Measurements from ENCODE around the gene ATP1A1. TPM values are rescaled to one million over a fixed set of nuclear protein-coding genes. Genes with fewer than 3 reads are reported as not detected.

Gene ATP1A1
- total RNA-seq, 1 experiment from 2014 or later: 239 TPM

DNA sequence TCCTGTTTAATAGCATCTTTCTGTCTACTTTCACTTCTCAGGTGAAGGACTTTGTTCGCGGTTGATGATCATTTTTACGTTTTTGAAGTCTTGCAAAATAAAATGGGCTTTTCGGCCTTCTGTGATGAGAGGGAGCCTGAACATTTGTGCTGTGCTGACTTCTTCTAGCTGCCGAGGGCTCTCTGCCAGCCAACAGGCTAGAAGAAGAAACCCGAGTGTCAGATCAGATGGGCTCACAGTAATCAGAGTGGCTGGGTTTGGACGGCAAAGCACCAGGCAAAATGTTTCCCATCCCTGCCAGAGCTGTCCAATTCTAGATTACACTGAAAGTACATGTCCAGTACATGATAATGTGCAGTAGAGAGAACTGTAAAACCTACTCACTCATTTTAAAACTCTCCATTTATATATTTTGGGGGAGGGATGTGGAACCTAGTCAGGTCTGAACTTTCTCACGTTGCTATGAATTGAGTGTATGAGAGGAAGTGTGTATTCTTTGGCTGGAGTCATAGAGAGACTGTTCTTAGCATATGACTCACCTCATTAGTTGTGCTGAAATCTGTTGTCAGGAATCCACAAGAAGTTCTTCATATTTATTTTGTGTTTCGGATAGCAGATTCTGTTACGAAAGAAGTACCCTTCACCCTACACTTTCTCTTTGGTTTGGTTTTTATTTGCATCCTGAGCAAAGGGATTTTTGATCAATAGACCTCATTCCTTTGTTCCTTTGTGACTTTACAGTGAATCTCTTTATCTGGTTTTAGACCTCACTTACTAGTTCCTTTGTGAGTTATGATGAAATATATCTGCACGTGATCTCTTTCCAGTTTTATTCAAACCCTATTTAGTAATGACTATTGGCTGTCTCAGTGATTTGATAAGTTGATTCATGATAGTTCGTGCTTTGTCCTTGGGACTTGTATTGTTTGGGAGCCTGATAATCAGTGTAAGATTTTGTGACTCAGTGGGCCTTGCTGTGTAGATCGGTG lies 4.8 kb downstream of the ATP1A1 start:
- no peak overlapping the region for H3T11ph ChIP-seq (ENCODE audit: low read length)
- no peaks in the 10 kb centered on the region for H3K27me3 Mint-ChIP-seq (ENCODE audit: low read depth)
- no peak overlapping the region for H3K56ac ChIP-seq (ENCODE audit: insufficient read length, low read depth, low read length)
- H3K9ac ChIP-seq (ENCODE audit: extremely low read depth, insufficient read length, low read length): no peak overlapping the region
- H3K27me3 ChIP-seq (ENCODE audit: insufficient read depth, low read length): no peaks in the 10 kb centered on the region
- H3K23ac ChIP-seq (ENCODE audit: insufficient read length, low read depth, low read length): no peak overlapping the region
- peaks cover 72 to 73% of the 10 kb centered on the region in 2 experiments for H3K4me1 Mint-ChIP-seq
- no peak overlapping the region for H4K8ac ChIP-seq (replicated peaks; ENCODE audit: insufficient read length, low read depth, low read length)
- H3K23me2 ChIP-seq (ENCODE audit: insufficient read length, low read depth, low read length, poor library complexity, severe bottlenecking): peaks cover 8% of the 10 kb centered on the region
- TF ChIP-seq, protein P1, sequence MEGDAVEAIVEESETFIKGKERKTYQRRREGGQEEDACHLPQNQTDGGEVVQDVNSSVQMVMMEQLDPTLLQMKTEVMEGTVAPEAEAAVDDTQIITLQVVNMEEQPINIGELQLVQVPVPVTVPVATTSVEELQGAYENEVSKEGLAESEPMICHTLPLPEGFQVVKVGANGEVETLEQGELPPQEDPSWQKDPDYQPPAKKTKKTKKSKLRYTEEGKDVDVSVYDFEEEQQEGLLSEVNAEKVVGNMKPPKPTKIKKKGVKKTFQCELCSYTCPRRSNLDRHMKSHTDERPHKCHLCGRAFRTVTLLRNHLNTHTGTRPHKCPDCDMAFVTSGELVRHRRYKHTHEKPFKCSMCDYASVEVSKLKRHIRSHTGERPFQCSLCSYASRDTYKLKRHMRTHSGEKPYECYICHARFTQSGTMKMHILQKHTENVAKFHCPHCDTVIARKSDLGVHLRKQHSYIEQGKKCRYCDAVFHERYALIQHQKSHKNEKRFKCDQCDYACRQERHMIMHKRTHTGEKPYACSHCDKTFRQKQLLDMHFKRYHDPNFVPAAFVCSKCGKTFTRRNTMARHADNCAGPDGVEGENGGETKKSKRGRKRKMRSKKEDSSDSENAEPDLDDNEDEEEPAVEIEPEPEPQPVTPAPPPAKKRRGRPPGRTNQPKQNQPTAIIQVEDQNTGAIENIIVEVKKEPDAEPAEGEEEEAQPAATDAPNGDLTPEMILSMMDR (conservative IDR thresholded peaks at IDR 0.05): no peak
- H3K79me1 ChIP-seq (ENCODE audit: insufficient read depth, low read depth, low read length, poor library complexity, severe bottlenecking): peaks cover 6% of the 10 kb centered on the region
- H3K79me2 ChIP-seq (ENCODE audit: insufficient read depth, low read length): peaks cover 59% of the 10 kb centered on the region; the same call in 1 of the 2 replicates
- no peak overlapping the region for H4K5ac ChIP-seq (ENCODE audit: insufficient read length, low read depth, low read length)
- no peak overlapping the region for H2AK5ac ChIP-seq (ENCODE audit: insufficient read length, low read length)
- no peak overlapping the region for H3K4me2 ChIP-seq (ENCODE audit: insufficient read depth, insufficient read length, low read length)
- H3K27ac Mint-ChIP-seq: peak overlapping the region in 1 of 3 experiments; percentile 8; a peak in 2 of 7 replicates
- H2BK12ac ChIP-seq (ENCODE audit: insufficient read length, low read depth, low read length): no peak overlapping the region
- no peak overlapping the region for H2BK120ac ChIP-seq (ENCODE audit: low read depth, low read length, poor library complexity, severe bottlenecking)
- no peak overlapping the region for H3K4me3 Mint-ChIP-seq
- no peak overlapping the region for H2BK15ac ChIP-seq (ENCODE audit: low read depth, low read length)
- H4K91ac ChIP-seq (ENCODE audit: insufficient read length, low read depth, low read length): no peak overlapping the region
- H3K14ac ChIP-seq (ENCODE audit: insufficient read depth, low read length): no peak overlapping the region
- H2BK20ac ChIP-seq (ENCODE audit: low read depth, low read length, poor library complexity, severe bottlenecking): no peak overlapping the region
- no peak overlapping the region for H3K4ac ChIP-seq (ENCODE audit: low read depth, low read length)
- H3K27ac ChIP-seq (ENCODE audit: insufficient read length, low read depth, low read length): no peak overlapping the region
- H3K4me1 ChIP-seq (ENCODE audit: insufficient read depth, low read length): peaks cover 8% of the 10 kb centered on the region
- H2AFZ ChIP-seq (ENCODE audit: low read length): no peak overlapping the region
- DNase-seq: no peak
- no CpG with 5 or more reads among the region's 13 CpGs for WGBS (ENCODE audit: extremely low coverage, insufficient read length, low lambda C conversion rate)
- no peaks in the 10 kb centered on the region for H3K9me3 Mint-ChIP-seq
- no peaks in the 10 kb centered on the region for H4K20me1 ChIP-seq (ENCODE audit: control insufficient read depth, insufficient read depth, insufficient read length)
- H3K36me3 Mint-ChIP-seq (ENCODE audit: insufficient read depth in 1 of 3, low read depth in 3 of 3): peaks cover 0 to 4% (median 0%) of the 10 kb centered on the region in 3 experiments; a peak in 1 of 7 replicates
- no peak overlapping the region for H2BK5ac ChIP-seq (ENCODE audit: insufficient read length, low read length)
- H3K18ac ChIP-seq (ENCODE audit: insufficient read length, low read depth, low read length): no peak overlapping the region
- no peaks in the 10 kb centered on the region for H3K9me3 ChIP-seq (ENCODE audit: control insufficient read depth, low read depth, low read length)

Data from H9 (cell line).